Psoas muscle (tissue), 8 donors: ENCODE results near the gene NIP7. TPM values are rescaled to one million over a fixed set of nuclear protein-coding genes. Genes with fewer than 3 reads are reported as not detected.

Experiments
- ATAC-seq, 4 donors: fragments of 200-7000 bp; cut with Tn5 transposase; one replicate each; pipeline ENCODE4 v1.9.1; 2020; ENCODE audit warnings: moderate library complexity in 3 of 4, mild to moderate bottlenecking in 2 of 4
- DNase-seq, 2 donors: peaks; one replicate each; pipeline ENCODE4 v3.0.0-alpha.2; 2020
- H3K27ac ChIP-seq: fragments of 200-600 bp; one replicate; pipeline ENCODE4 v1.8.0; 2022
- H3K27me3 ChIP-seq, 3 donors: fragments of 200-600 bp in 1 of 3; one replicate each; pipeline versions ENCODE4 v1.6.1 to v1.8.0; 2013 to 2022; ENCODE audit warnings: low read length in 2 of 3, mild to moderate bottlenecking in 2 of 3, moderate library complexity in 1 of 3; ENCODE audit not compliant: insufficient read depth in 3 of 3
- H3K36me3 ChIP-seq, 2 donors: fragments of 200-600 bp in 1 of 2; one replicate each; pipeline versions ENCODE4 v1.6.1 to v1.8.0; 2013 to 2022; ENCODE audit warnings: low read depth in 1 of 2, mild to moderate bottlenecking in 1 of 2, moderate library complexity in 1 of 2; ENCODE audit not compliant: insufficient read depth in 1 of 2
- H3K4me1 ChIP-seq: fragments of 200-600 bp; one replicate; pipeline ENCODE4 v1.8.0; 2022
- H3K4me3 ChIP-seq: fragments of 200-600 bp; one replicate; pipeline ENCODE4 v1.8.0; 2022; ENCODE audit warnings: mild to moderate bottlenecking
- H3K9me3 ChIP-seq: fragments of 200-600 bp; one replicate; pipeline ENCODE4 v1.8.0; 2022
- CTCF ChIP-seq: fragments of 200-600 bp; IDR thresholded peaks from one replicate; pipeline ENCODE4 v1.8.0; 2022; ENCODE audit warnings: antibody characterized with exemption
- WGBS, 3 donors: extraction: QIAGEN DNeasy Blood & Tissue Kit; methylation state at CpG; one replicate each; pipeline versions ENCODE4 v1.1.6 to v1.1.7; 2013; 5-methylcytosine and 5-hydroxymethylcytosine counted together
- intact Hi-C, 2 donors: fragments of 100-400 bp; cut with DNase I; formaldehyde crosslinking; loops; one replicate each; pipeline versions ENCODE4 v1.11.0 to v1.14.2; 2022
- polyA plus RNA-seq, 3 donors: library from polyadenylated mRNA; stranded (reverse); fragments of 200-250 nt; gene quantifications; one replicate each; pipeline ENCODE4 v1.2.3, GENCODE V29; 2013
- total RNA-seq, 4 donors: library from RNA; stranded (reverse); fragmentation: NEBNext Ultra II Directional in 2 of 4; extraction: Animal tissue kit (Norgen Biotek cat#: 25700) in 2 of 4; gene quantifications; one replicate each; pipeline versions ENCODE4 v1.2.1 to v1.2.4, GENCODE V29; 2021 to 2023
- donor health status: healthy with polysubstance abuse.
- donor health status: DM: no; HTN: no; CAD: no; lungs with moderate emphysema.
- donor health status: Bipolar disorder and iron deficiency.
- donor health status: healthy.
- donor health status: DM: yes; HTN: yes; CAD: no.
- donor health status: DM: no; HTN: no; CAD: no.
- donor health status: DM: no; HTN: no; CAD: no.
- donor health status: DM: yes; HTN: yes; CAD: no.

NIP7 gene
- total and polyA plus RNA-seq, 7 donors: 9.2 to 24.8 (median 16.6) TPM

DNA sequence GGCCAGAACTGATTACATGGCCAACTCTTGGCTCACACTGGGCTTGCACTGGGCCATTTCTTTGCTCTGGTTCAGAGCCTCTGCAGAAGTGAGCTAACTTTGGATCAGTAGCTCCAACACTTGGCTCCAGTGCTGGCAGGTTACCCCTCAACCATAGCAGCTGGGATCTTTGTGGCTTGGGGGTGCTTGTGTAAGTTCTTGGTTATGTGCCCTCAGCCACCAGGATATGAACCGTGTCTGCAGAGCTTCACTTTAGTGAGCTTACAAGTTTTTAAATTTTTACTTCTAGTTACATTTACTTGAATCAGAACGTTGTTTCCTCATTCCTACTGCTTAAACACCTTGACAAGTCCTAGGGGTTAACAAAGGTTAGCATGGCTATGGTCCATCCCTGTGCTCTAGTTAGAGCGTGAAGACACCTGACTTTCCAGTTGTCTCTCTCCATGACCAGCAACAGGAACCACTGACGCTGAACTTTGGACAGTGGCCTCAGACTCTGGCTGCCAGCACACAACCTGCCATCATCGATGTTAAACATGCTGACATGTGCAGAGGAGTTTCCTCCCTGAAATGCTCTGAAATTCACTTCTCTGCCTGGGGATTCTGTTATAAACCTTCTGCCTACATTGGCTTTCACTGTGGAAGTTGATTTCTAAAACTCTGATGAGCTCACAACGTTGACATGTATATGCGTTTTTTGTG lies 13.2 kb upstream of the NIP7 start:
- DNase-seq (peak in 1 of 2 donors; percentile 68), ATAC-seq (peak; percentile 52 to 68 (median 60))
- Histone ChIP-seq H3K27ac (peak overlapping the region; percentile 98), H3K4me1 (peaks cover 71% of the 10 kb centered on the region), H3K9me3 (no peaks in the 10 kb centered on the region), H3K4me3 (peak overlapping the region; percentile 92), H3K27me3 (no peaks in the 10 kb centered on the region), H3K36me3 (peaks cover 4 to 70% of the 10 kb centered on the region in 2 donors)
- WGBS, 3 donors: 24 to 27% (median 24%) methylated on average over 7 of the region's 7 CpGs
- no peak for TF ChIP-seq CTCF
- intact Hi-C loops: no loop called here

- no peak for TF ChIP-seq CTCF
- Histone ChIP-seq H3K4me3 (peak overlapping the region; percentile 92), H3K27ac (peak overlapping the region; percentile 98), H3K27me3 (no peaks in the 10 kb centered on the region), H3K36me3 (peaks cover 0 to 70% of the 10 kb centered on the region in 2 donors), H3K9me3 (no peaks in the 10 kb centered on the region), H3K4me1 (peaks cover 74% of the 10 kb centered on the region)
- 61 to 80% (median 69%) methylated on average over 14 of the region's 14 CpGs for WGBS, 3 donors
- intact Hi-C loops: no loop called here
- ATAC-seq (no peak), DNase-seq (no peak)
Observed at GRCh38 chr16:69327585-69328310, 11.8 kb upstream of the NIP7 start.

- Histone ChIP-seq H3K4me3 (peak overlapping the region; percentile 92), H3K27ac (peak overlapping the region; percentile 98), H3K9me3 (no peaks in the 10 kb centered on the region), H3K36me3 (peaks cover 0 to 70% of the 10 kb centered on the region in 2 donors), H3K4me1 (peaks cover 64% of the 10 kb centered on the region), H3K27me3 (no peaks in the 10 kb centered on the region)
- ATAC-seq (peak in 2 of 4 donors; percentile 7 to 22), DNase-seq (no peak)
- no peak for TF ChIP-seq CTCF
- 21 to 34% (median 28%) methylated on average over 10 of the region's 10 CpGs for WGBS, 3 donors
- intact Hi-C loops: no loop called here
Observed at GRCh38 chr16:69328854-69329316, 10.7 kb upstream of the NIP7 start.

- ATAC-seq (peak; percentile 33 to 50 (median 43)), DNase-seq (no peak)
- peak overlapping the region; percentile 98 for H3K27ac ChIP-seq
- intact Hi-C loops: no loop called here
- H3K4me1 ChIP-seq: peaks cover 56% of the 10 kb centered on the region
- peak overlapping the region; percentile 92 for H3K4me3 ChIP-seq
- H3K9me3 ChIP-seq: no peaks in the 10 kb centered on the region
- WGBS, 3 donors: 6% methylated on average over 63 to 77 of the region's 77 CpGs
- peaks cover 0 to 70% of the 10 kb centered on the region in 2 donors for H3K36me3 ChIP-seq
- TF ChIP-seq CTCF: no peak
- H3K27me3 ChIP-seq: no peaks in the 10 kb centered on the region
Observed at GRCh38 chr16:69329369-69330285, 9.9 kb upstream of the NIP7 start.
